Measurements from ENCODE around the gene SH3PXD2A. TPM values are rescaled to one million over a fixed set of nuclear protein-coding genes. Genes with fewer than 3 reads are reported as not detected.

The SH3PXD2A gene
- total RNA-seq, 2 experiments from 2014 or later = 6.5 to 7.4 TPM

DNA sequence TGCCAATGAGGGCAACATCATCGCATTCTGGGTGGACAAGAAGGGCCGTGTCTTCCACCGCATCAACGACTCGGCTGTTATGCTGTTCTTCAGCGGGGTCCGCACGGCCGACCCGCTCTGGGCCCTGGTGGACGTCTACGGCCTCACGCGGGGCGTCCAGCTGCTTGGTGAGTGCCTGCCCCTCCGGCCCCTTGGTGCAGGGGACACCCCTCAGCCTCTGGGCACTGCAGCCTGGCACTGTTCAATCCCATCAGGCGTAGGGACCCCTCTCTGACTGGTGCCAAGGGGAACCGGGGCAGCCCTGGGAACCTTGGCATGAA, 283.8 kb downstream of the SH3PXD2A start:
- Mint-ChIP-seq H3K27ac (no peak overlapping the region), H3K4me1 (ENCODE audit: low read depth) (no peaks in the 10 kb centered on the region), H3K36me3 (ENCODE audit: low read depth) (no peaks in the 10 kb centered on the region), H3K9me3 (no peaks in the 10 kb centered on the region), H3K4me3 (no peak overlapping the region), H3K27me3 (no peaks in the 10 kb centered on the region)
- ATAC-seq (no peak), DNase-seq (no peak)
- TF ChIP-seq, protein P1, sequence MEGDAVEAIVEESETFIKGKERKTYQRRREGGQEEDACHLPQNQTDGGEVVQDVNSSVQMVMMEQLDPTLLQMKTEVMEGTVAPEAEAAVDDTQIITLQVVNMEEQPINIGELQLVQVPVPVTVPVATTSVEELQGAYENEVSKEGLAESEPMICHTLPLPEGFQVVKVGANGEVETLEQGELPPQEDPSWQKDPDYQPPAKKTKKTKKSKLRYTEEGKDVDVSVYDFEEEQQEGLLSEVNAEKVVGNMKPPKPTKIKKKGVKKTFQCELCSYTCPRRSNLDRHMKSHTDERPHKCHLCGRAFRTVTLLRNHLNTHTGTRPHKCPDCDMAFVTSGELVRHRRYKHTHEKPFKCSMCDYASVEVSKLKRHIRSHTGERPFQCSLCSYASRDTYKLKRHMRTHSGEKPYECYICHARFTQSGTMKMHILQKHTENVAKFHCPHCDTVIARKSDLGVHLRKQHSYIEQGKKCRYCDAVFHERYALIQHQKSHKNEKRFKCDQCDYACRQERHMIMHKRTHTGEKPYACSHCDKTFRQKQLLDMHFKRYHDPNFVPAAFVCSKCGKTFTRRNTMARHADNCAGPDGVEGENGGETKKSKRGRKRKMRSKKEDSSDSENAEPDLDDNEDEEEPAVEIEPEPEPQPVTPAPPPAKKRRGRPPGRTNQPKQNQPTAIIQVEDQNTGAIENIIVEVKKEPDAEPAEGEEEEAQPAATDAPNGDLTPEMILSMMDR (IDR thresholded peaks at IDR 0.05) = no peak
- ChIA-PET CTCF (no interaction called here), POLR2A (no interaction called here)
- intact Hi-C loops (cut with micrococcal nuclease) = no loop called here

DNA sequence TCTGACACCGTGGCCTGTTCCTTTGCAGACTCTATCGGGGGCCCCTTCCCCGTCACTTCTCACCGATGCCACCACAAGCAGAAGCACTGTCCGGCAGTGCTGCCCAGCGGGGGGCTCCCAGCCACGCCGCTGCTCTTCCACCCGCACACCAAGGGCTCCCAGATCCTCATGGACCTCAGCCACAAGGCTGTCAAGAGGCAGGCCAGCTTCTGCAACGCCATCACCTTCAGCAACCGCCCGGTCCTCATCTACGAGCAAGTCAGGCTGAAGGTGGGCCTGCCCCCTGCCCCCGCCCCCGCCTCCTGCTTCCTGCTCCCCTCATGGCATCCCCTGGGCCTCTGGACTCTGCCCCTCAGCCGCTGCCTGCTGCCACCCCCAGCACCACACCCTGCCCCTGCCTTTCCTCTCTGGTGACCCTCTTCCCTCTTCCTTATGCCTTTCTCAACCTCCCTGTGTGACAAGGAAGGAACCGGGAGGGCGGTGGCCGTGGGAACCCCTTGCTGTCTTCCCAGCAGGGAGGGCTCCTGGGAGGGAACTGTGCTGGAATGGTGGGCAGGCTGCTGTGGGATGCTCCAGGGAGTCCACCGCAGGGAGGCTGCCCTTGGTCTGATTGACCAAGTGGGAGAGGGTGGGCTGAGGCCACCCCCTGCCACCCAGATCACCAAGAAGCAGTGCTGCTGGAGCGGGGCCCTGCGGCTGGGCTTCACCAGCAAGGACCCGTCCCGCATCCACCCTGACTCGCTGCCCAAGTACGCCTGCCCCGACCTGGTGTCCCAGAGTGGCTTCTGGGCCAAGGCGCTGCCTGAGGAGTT, 284.3 kb downstream of the SH3PXD2A start:
- DNase-seq (no peak), ATAC-seq (no peak)
- ChIA-PET CTCF (no interaction called here), POLR2A (no interaction called here)
- Mint-ChIP-seq H3K9me3 (no peaks in the 10 kb centered on the region), H3K4me1 (ENCODE audit: low read depth) (no peaks in the 10 kb centered on the region), H3K27ac (no peak overlapping the region), H3K36me3 (ENCODE audit: low read depth) (no peaks in the 10 kb centered on the region), H3K4me3 (no peak overlapping the region), H3K27me3 (no peaks in the 10 kb centered on the region)
- TF ChIP-seq, protein P1 (IDR thresholded peaks at IDR 0.05) = no peak
- intact Hi-C loops (cut with micrococcal nuclease) = no loop called here

DNA sequence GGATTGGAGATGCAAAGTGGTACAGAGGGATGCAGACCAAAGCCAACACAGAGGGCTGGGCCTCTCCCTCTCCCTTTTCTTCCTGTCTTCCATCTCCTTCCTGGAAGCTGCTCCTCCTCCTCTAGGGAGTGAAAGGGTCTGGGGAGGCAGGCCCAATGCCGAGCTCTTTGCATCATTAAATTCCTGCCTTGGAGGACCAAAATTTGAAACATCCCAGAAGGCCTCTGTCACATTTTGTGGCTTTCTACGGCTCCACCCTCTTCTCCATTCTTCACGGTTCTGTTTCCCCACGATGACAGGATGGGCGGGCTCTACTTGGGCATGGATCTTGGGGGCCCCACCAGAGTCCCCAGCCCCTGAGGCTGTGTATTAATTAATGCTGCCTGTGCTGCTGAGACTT, 285.5 kb downstream of the SH3PXD2A start:
- Mint-ChIP-seq H3K27me3 (no peaks in the 10 kb centered on the region), H3K4me1 (ENCODE audit: low read depth) (no peaks in the 10 kb centered on the region), H3K27ac (no peak overlapping the region), H3K9me3 (no peaks in the 10 kb centered on the region), H3K4me3 (no peak overlapping the region), H3K36me3 (ENCODE audit: low read depth) (no peaks in the 10 kb centered on the region)
- ATAC-seq = no peak
- DNase-seq = no peak
- CTCF ChIA-PET = no interaction called here
- intact Hi-C loops (cut with micrococcal nuclease) = no loop called here
- POLR2A ChIA-PET = interaction anchor here (0.7 kb wide), 1 partner anchor 211 kb away, joined by 4 read pairs; no protein-coding TSS in a partner anchor
- TF ChIP-seq, protein P1 (IDR thresholded peaks at IDR 0.05) = no peak

DNA sequence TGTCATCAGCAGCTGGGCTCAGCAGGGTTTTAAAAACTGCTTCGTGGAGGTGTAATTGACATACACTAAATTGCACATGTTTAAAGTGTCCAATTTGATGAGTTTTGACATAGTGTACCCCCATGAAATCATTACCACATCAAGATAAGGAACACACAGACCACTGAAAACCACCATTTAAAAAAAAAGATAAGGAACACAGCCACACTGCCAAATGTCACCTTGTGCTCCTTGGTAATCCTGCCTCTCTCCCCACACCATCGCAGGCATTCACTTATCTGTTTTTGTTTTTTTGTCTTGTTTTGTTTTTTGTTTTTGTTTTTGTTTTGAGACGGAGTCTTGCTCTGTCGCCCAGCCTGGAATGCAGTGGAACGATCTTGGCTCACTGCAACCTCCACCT, 286.9 kb downstream of the SH3PXD2A start:
- DNase-seq (no peak), ATAC-seq (no peak)
- no peak overlapping the region for H3K27ac Mint-ChIP-seq
- no peaks in the 10 kb centered on the region for H3K36me3 Mint-ChIP-seq (ENCODE audit: low read depth)
- H3K27me3 Mint-ChIP-seq = no peaks in the 10 kb centered on the region
- H3K4me3 Mint-ChIP-seq = no peak overlapping the region
- ChIA-PET CTCF (interaction anchor here (0.8 to 1.2 kb wide), 2 partner anchors 21 to 91 kb away, joined by 3 read pairs; no protein-coding TSS in a partner anchor), POLR2A (no interaction called here)
- H3K4me1 Mint-ChIP-seq (ENCODE audit: low read depth) = no peaks in the 10 kb centered on the region
- no peaks in the 10 kb centered on the region for H3K9me3 Mint-ChIP-seq
- TF ChIP-seq, protein P1 (IDR thresholded peaks at IDR 0.05) = no peak
- intact Hi-C loops (cut with micrococcal nuclease) = no loop called here

DNA sequence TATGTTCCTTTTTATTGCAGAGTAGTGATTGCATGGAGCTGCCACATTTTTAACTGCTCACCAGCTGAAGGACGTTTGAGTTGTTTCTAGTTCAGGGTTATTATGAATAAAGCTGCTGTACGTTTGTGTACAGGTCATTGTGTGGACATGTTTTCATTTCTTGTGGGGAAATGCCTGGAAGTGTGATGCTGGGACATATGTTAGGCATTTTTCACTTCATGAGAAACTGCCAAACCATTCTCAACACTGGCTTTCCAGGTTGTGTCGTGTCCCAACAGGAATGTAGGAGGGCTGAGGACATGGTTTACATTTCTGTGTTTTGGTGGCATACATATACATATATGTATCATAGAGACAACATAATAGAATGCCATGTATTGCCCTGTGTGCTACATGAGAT, 288.8 kb downstream of the SH3PXD2A start:
- TF ChIP-seq, protein P1 (IDR thresholded peaks at IDR 0.05) = no peak
- no peak overlapping the region for H3K4me3 Mint-ChIP-seq
- H3K27me3 Mint-ChIP-seq = no peaks in the 10 kb centered on the region
- no peak for DNase-seq
- intact Hi-C loops (cut with micrococcal nuclease) = no loop called here
- H3K27ac Mint-ChIP-seq = no peak overlapping the region
- no peaks in the 10 kb centered on the region for H3K36me3 Mint-ChIP-seq (ENCODE audit: low read depth)
- ChIA-PET POLR2A (no interaction called here), CTCF (interaction anchor here (1.0 to 3.7 kb wide), 5 partner anchors 11 to 57 kb away, joined by 3 to 32 read pairs (median 11); no protein-coding TSS in a partner anchor)
- H3K9me3 Mint-ChIP-seq = no peaks in the 10 kb centered on the region
- ATAC-seq = no peak
- H3K4me1 Mint-ChIP-seq (ENCODE audit: low read depth) = no peaks in the 10 kb centered on the region

Data from activated CD8-positive, alpha-beta T cell treated with anti-CD3 and anti-CD28 coated beads for 36 hours (primary cell).